MCF 10A (cell line): ENCODE measurements around the gene VMO1. TPM values are rescaled to one million over a fixed set of nuclear protein-coding genes. Genes with fewer than 3 reads are reported as not detected.

ENCODE experiments used
- BruUV-seq: library from RNA; stranded (reverse); fragments of 400-500 nt; replicated peaks from 2 replicates; lab custom pipeline; 2021; lab: Mats Ljungman, UMichigan
- CTCF ChIA-PET: fragments of 300-600 bp; sonication (Branson Sonifier 250); formaldehyde crosslinking; extraction: SDS; loops from one replicate; lab custom pipeline; 2021; ENCODE audit warnings: antibody characterized with exemption, inconsistent platforms; lab: Yijun Ruan, JAX
- POLR2A ChIA-PET: fragments of 300-600, 350-650 bp; sonication (Branson Sonifier 250); formaldehyde crosslinking; extraction: SDS; loops from one replicate; lab custom pipeline; 2020; ENCODE audit warnings: antibody characterized with exemption, inconsistent platforms; lab: Yijun Ruan, JAX
- DNase-seq: peaks from one replicate; pipeline ENCODE4 v3.0.0-alpha.2; 2018; ENCODE audit not compliant: unreplicated experiment
- H3K27ac Mint-ChIP-seq: one replicate; pipeline ENCODE4 v1.8.0; 2022; ENCODE audit warnings: mild to moderate bottlenecking, low read depth, mixed read lengths; ENCODE audit not compliant: unreplicated experiment
- H3K27me3 Mint-ChIP-seq: one replicate; pipeline ENCODE4 v1.8.0; 2022; ENCODE audit warnings: mixed read lengths; ENCODE audit not compliant: insufficient read depth, unreplicated experiment
- H3K36me3 Mint-ChIP-seq: one replicate; pipeline ENCODE4 v1.8.0; 2022; ENCODE audit warnings: mild to moderate bottlenecking, moderate library complexity, mixed read lengths; ENCODE audit not compliant: insufficient read depth, unreplicated experiment
- H3K4me1 Mint-ChIP-seq: one replicate; pipeline ENCODE4 v1.8.0; 2022; ENCODE audit warnings: mixed read lengths; ENCODE audit not compliant: insufficient read depth, unreplicated experiment
- H3K4me3 Mint-ChIP-seq: one replicate; pipeline ENCODE4 v1.8.0; 2022; ENCODE audit warnings: mild to moderate bottlenecking, moderate library complexity, mixed read lengths; ENCODE audit not compliant: unreplicated experiment
- H3K9me3 Mint-ChIP-seq: one replicate; pipeline ENCODE4 v1.8.0; 2022; ENCODE audit warnings: mixed read lengths; ENCODE audit not compliant: unreplicated experiment
- CTCF ChIP-seq: fragments of 200-600 bp; IDR thresholded peaks from one replicate; pipeline ENCODE4 v1.8.0; 2022; ENCODE audit warnings: antibody characterized with exemption, mild to moderate bottlenecking; ENCODE audit not compliant: unreplicated experiment
- intact Hi-C: fragments of 100-400 bp; cut with micrococcal nuclease; formaldehyde crosslinking; loops from 2 replicates; pipeline ENCODE4 v1.14.1; 2022
- total RNA-seq: library from RNA; stranded (reverse); gene quantifications from 2 replicates; pipeline ENCODE4 v1.2.3, GENCODE V29; 2022

The VMO1 gene
- total RNA-seq, 1 experiment from 2014 or later, result 0.77 TPM

DNA sequence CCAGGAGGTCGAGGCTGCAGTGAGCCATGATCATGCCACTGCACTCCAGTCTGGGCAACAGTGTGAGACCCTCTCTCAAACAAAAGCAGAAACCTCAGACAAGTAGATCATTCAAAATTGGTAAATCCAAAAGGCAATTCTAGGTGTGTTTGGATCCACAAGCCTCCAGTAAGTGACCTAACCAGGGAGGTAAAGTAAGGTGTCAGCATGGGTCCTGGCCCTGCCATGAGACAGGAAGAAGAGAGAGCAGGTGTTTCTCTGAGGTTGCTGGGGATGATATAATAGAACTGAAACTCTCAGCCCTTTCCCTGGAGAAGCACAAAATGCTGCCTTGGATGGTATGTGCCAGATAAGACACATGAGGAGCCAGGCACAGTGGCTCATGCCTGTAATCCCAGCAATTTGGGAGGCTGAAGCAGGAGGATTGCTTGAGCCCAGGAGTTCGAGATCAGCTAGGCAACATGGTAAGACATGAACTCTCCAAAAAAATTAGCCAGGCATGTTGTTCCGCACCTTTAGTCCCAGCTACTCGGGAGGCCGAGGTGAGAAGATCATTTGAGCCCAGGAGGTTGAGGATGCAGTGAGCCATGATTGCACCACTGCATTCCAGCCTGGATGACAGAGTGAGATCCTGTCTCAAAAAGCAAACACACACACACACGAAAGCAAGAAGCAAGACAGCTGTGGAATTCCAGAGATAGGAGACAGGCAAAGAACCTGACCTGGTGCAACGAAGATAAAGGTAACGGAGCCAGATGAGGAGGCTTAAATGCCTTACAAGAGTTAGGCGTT, 8.0 kb downstream of the VMO1 start:
- H3K27me3 Mint-ChIP-seq, result peaks cover 39% of the 10 kb centered on the region
- BruUV-seq, result no TSS peak

GRCh38 chr17:4772235-4772613, 13.9 kb downstream of the VMO1 start:
- CTCF ChIA-PET, result no interaction called here

More for the DNA sequence above, 8.0 kb downstream of the VMO1 start:
- TF ChIP-seq CTCF, result no peak
- H3K4me1 Mint-ChIP-seq, result no peaks in the 10 kb centered on the region
- intact Hi-C loops, result no loop called here
- H3K36me3 Mint-ChIP-seq, result no peaks in the 10 kb centered on the region
- ChIA-PET POLR2A (interaction anchor here (2.0 kb wide), 1 partner anchor 12 kb away, joined by 7 read pairs; the partner anchor contains the start of gene GLTPD2), CTCF (interaction anchor here (0.6 to 1.9 kb wide), 4 partner anchors 12 to 108 kb away, joined by 3 to 5 read pairs (median 3); no protein-coding TSS in a partner anchor)
- no peak overlapping the region for H3K27ac Mint-ChIP-seq
- no peak overlapping the region for H3K4me3 Mint-ChIP-seq
- H3K9me3 Mint-ChIP-seq, result no peaks in the 10 kb centered on the region
- DNase-seq, result no peak

GRCh38 chr17:4771519-4772234, 14.5 kb downstream of the VMO1 start, which contains the start of gene TM4SF5:
Gene TM4SF5 (plus strand): TSS chr17:4771886. CDS start chr17:4771923, 37 bp downstream.
- CTCF ChIA-PET, result interaction anchor here (0.6 kb wide), 1 partner anchor 37 kb away, joined by 3 read pairs; no protein-coding TSS in a partner anchor
- H3K27ac Mint-ChIP-seq, result no peak within 1 kb of the TSS
- BruUV-seq, result no TSS peak

More at GRCh38 chr17:4772235-4772613, 13.9 kb downstream of the VMO1 start:
- no TSS peak for BruUV-seq
- POLR2A ChIA-PET, result no interaction called here
- no peak overlapping the region for H3K27ac Mint-ChIP-seq
- peaks cover 22% of the 10 kb centered on the region for H3K27me3 Mint-ChIP-seq
- no peak for TF ChIP-seq CTCF
- no peak for DNase-seq
- no peaks in the 10 kb centered on the region for H3K36me3 Mint-ChIP-seq
- no peak overlapping the region for H3K4me3 Mint-ChIP-seq
- H3K9me3 Mint-ChIP-seq, result no peaks in the 10 kb centered on the region
- peaks cover 3% of the 10 kb centered on the region for H3K4me1 Mint-ChIP-seq
- intact Hi-C loops, result no loop called here

More at GRCh38 chr17:4771519-4772234, 14.5 kb downstream of the VMO1 start, which contains the start of gene TM4SF5:
- no peak for DNase-seq
- POLR2A ChIA-PET, result interaction anchor here (0.7 to 1.0 kb wide), 4 partner anchors 8 to 153 kb away, joined by 3 read pairs; no protein-coding TSS in a partner anchor
- Mint-ChIP-seq H3K9me3 (no peaks in the 10 kb centered on the region), H3K36me3 (no peaks in the 10 kb centered on the region), H3K27me3 (peaks cover 22% of the 10 kb centered on the region), H3K4me1 (peaks cover 3% of the 10 kb centered on the region), H3K4me3 (no peak within 1 kb of the TSS)
- intact Hi-C loops, result no loop called here
- no peak for TF ChIP-seq CTCF
